GM12801 (cell line): Measurements from ENCODE around the gene SUGP1.

ENCODE experiments used
- TF ChIP-seq, protein P1 (sequence below): IDR thresholded peaks from one replicate; pipeline ENCODE4 v1.5.1; 2011; ENCODE audit warnings: control low read depth; ENCODE audit not compliant: insufficient read length; ENCODE audit errors: extremely low read depth

Gene SUGP1

GRCh38 chr19:19306191-19306590 lies 14.1 kb downstream of the SUGP1 start:
- TF ChIP-seq, protein P1, sequence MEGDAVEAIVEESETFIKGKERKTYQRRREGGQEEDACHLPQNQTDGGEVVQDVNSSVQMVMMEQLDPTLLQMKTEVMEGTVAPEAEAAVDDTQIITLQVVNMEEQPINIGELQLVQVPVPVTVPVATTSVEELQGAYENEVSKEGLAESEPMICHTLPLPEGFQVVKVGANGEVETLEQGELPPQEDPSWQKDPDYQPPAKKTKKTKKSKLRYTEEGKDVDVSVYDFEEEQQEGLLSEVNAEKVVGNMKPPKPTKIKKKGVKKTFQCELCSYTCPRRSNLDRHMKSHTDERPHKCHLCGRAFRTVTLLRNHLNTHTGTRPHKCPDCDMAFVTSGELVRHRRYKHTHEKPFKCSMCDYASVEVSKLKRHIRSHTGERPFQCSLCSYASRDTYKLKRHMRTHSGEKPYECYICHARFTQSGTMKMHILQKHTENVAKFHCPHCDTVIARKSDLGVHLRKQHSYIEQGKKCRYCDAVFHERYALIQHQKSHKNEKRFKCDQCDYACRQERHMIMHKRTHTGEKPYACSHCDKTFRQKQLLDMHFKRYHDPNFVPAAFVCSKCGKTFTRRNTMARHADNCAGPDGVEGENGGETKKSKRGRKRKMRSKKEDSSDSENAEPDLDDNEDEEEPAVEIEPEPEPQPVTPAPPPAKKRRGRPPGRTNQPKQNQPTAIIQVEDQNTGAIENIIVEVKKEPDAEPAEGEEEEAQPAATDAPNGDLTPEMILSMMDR, result no peak

GRCh38 chr19:19305696-19306095 lies 14.6 kb downstream of the SUGP1 start:
- TF ChIP-seq, protein P1, result no peak

GRCh38 chr19:19305066-19305465 lies 15.2 kb downstream of the SUGP1 start:
- TF ChIP-seq, protein P1, result no peak

GRCh38 chr19:19304186-19304965 lies 15.9 kb downstream of the SUGP1 start:
- TF ChIP-seq, protein P1, result no peak

- TF ChIP-seq, protein P1, result no peak
These were observed 16.9 kb downstream of the SUGP1 start for GRCh38 chr19:19303411-19303810.

- TF ChIP-seq, protein P1, result no peak
These were observed 19.7 kb downstream of the SUGP1 start for GRCh38 chr19:19300613-19301012.

GRCh38 chr19:19297759-19298158 lies 22.6 kb downstream of the SUGP1 start:
- TF ChIP-seq, protein P1, result no peak
